HL-60 (cell line): ENCODE data around the gene F7.

Experiments used
- DNase-seq, 2 experiments: peaks; one replicate each; pipeline ENCODE4 v3.0.0-alpha.2; 2010 to 2020; ENCODE audit warnings: low read depth in 1 of 2, low spot score in 1 of 2
- H3K27ac ChIP-seq: fragments of 250-450 bp; sonication (Bioruptor Pico); replicated peaks from 2 replicates; pipeline ENCODE4 v1.5.1; 2020; ENCODE audit warnings: mild to moderate bottlenecking, moderate library complexity
- H3K27me3 ChIP-seq: fragments of 250-450 bp; sonication (Bioruptor Pico); 2 replicates; pipeline ENCODE4 v1.5.1; 2021; ENCODE audit warnings: mild to moderate bottlenecking, moderate library complexity; ENCODE audit not compliant: insufficient read depth, poor library complexity, severe bottlenecking
- H3K4me3 ChIP-seq: replicated peaks from 2 replicates; pipeline ENCODE4 v1.5.1; 2011; ENCODE audit warnings: mild to moderate bottlenecking, control low read depth, low read length; ENCODE audit not compliant: insufficient read depth
- GABPA ChIP-seq: IDR thresholded peaks from 2 replicates; pipeline ENCODE4 v1.6.1; 2012; ENCODE audit warnings: low read depth
- POLR2AphosphoS5 ChIP-seq: IDR thresholded peaks from 2 replicates; pipeline ENCODE4 v1.6.1; 2012; ENCODE audit warnings: low read depth
- SPI1 ChIP-seq: IDR thresholded peaks from 2 replicates; pipeline ENCODE4 v1.6.1; 2012; ENCODE audit warnings: low read depth, mild to moderate bottlenecking, borderline replicate concordance
- TF ChIP-seq, protein P1 (sequence below): IDR thresholded peaks from 2 replicates; pipeline ENCODE4 v1.6.1; 2012; ENCODE audit warnings: low read depth; ENCODE audit not compliant: insufficient replicate concordance
- TF ChIP-seq, protein P2 (sequence below): IDR thresholded peaks from one replicate; pipeline ENCODE4 v1.5.1; 2011; ENCODE audit warnings: low read length, control low read depth, inconsistent platforms; ENCODE audit not compliant: insufficient read depth

F7 gene

DNA sequence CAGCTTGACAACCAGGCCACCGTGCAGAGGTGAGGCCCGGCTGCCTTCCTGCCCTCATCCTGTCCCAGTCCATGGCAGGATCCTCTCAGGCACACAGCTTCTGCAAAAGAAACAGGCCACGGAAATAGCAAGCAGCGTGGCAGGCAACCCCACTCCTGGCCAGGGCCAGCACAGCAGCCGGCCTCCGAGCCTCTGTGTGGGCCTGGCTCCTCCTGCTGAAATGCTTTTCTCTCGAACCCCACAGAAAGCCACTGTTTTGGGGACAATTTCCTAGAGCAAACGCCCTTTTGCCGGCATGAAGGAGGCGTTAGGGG lies 39.5 kb upstream of the F7 start:
- no peak for DNase-seq
- no peak overlapping the region for H3K4me3 ChIP-seq
- no peak for TF ChIP-seq SPI1
- TF ChIP-seq GABPA = no peak
- TF ChIP-seq, protein P1, sequence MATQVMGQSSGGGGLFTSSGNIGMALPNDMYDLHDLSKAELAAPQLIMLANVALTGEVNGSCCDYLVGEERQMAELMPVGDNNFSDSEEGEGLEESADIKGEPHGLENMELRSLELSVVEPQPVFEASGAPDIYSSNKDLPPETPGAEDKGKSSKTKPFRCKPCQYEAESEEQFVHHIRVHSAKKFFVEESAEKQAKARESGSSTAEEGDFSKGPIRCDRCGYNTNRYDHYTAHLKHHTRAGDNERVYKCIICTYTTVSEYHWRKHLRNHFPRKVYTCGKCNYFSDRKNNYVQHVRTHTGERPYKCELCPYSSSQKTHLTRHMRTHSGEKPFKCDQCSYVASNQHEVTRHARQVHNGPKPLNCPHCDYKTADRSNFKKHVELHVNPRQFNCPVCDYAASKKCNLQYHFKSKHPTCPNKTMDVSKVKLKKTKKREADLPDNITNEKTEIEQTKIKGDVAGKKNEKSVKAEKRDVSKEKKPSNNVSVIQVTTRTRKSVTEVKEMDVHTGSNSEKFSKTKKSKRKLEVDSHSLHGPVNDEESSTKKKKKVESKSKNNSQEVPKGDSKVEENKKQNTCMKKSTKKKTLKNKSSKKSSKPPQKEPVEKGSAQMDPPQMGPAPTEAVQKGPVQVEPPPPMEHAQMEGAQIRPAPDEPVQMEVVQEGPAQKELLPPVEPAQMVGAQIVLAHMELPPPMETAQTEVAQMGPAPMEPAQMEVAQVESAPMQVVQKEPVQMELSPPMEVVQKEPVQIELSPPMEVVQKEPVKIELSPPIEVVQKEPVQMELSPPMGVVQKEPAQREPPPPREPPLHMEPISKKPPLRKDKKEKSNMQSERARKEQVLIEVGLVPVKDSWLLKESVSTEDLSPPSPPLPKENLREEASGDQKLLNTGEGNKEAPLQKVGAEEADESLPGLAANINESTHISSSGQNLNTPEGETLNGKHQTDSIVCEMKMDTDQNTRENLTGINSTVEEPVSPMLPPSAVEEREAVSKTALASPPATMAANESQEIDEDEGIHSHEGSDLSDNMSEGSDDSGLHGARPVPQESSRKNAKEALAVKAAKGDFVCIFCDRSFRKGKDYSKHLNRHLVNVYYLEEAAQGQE = no peak
- TF ChIP-seq, protein P2, sequence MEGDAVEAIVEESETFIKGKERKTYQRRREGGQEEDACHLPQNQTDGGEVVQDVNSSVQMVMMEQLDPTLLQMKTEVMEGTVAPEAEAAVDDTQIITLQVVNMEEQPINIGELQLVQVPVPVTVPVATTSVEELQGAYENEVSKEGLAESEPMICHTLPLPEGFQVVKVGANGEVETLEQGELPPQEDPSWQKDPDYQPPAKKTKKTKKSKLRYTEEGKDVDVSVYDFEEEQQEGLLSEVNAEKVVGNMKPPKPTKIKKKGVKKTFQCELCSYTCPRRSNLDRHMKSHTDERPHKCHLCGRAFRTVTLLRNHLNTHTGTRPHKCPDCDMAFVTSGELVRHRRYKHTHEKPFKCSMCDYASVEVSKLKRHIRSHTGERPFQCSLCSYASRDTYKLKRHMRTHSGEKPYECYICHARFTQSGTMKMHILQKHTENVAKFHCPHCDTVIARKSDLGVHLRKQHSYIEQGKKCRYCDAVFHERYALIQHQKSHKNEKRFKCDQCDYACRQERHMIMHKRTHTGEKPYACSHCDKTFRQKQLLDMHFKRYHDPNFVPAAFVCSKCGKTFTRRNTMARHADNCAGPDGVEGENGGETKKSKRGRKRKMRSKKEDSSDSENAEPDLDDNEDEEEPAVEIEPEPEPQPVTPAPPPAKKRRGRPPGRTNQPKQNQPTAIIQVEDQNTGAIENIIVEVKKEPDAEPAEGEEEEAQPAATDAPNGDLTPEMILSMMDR = no peak
- TF ChIP-seq POLR2AphosphoS5 = no peak
- H3K27ac ChIP-seq = no peak overlapping the region
- no peaks in the 10 kb centered on the region for H3K27me3 ChIP-seq

DNA sequence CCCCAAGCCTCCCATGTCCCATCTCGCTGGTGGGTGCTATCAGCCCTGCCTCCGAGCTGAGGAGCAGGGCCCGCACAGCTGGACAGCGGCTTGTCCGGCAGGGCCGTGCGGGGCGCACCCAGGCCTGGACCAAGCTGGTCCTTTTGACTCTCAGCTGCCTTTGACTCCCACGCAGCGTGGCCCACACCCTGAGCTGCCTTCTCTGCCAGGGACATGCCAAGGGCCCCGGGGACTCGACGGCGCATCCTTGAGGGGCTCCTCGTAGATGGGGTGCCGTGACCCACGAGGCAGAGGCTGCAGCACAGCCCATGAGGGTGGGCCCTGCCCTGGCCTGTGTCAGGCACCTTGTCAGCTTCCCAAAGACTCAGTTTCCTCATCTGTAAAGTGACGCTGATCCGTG lies 38.8 kb upstream of the F7 start:
- DNase-seq = no peak
- Histone ChIP-seq H3K27me3 (no peaks in the 10 kb centered on the region), H3K27ac (no peak overlapping the region), H3K4me3 (no peak overlapping the region)
- TF ChIP-seq, protein P2 = no peak
- TF ChIP-seq SPI1 (no peak), GABPA (no peak), POLR2AphosphoS5 (no peak)
- TF ChIP-seq, protein P1 = no peak

DNA sequence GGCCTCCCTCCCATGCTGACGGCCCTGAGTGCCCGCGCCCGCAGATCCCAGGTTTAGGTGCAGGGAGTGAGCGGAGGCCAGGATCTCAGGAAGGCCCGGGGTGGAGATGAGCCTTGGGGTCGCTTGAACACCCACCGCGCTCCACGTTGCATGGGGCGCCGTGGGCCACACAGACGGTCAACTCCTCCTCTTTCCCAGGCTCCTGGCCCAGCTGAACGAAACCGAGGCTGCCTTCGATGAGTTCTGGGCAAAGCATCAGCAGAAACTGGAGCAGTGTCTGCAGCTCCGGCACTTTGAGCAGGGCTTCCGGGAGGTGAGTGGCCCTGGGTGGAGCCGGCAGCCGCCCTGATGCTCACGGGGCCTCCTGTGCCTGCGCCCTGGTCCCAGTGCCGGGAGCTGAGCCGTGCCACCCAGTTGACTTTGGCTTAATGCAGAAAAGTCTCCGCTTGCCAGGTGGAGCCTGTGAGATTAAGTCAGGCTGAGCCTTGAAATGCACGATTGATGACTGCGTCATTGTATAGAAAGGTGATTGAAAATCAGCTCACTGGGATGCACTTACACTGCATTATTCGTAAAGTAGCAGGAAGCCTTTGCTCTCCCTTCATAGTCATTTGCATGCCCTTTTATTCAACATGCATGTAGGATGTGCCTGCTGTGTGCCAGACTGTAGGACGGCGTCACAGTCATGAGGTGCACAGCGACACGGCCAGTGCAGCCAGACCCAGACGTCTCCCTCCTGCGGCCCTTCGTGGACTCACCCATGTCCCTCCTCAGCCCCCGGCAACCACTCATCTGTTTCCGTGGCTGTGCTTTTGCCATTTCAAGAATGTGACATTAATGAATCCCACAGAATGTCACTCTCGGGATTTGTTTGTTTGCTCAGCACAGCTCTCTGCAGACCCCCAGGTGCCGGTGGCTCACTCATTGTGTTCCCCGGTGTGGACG lies 35.5 kb upstream of the F7 start:
- DNase-seq = no peak
- Histone ChIP-seq H3K27me3 (peaks cover 4% of the 10 kb centered on the region), H3K4me3 (no peak overlapping the region), H3K27ac (no peak overlapping the region)
- TF ChIP-seq SPI1 (no peak), GABPA (no peak), POLR2AphosphoS5 (no peak)
- TF ChIP-seq, protein P2 = no peak
- TF ChIP-seq, protein P1 = no peak
